Ishikawa (cell line): Measurements from ENCODE around the gene PRSS37.

Source experiments
- CEBPB ChIP-seq: IDR thresholded peaks from 2 replicates; pipeline ENCODE4 v1.6.1; 2012
- CREB1 ChIP-seq: IDR thresholded peaks from 2 replicates; pipeline ENCODE4 v1.6.1; 2012; ENCODE audit warnings: low read depth
- EGR1 ChIP-seq: IDR thresholded peaks from 2 replicates; pipeline ENCODE4 v1.6.1; 2012
- EP300 ChIP-seq: IDR thresholded peaks from 2 replicates; pipeline ENCODE4 v1.6.1; 2012; ENCODE audit warnings: borderline replicate concordance
- FOXM1 ChIP-seq: IDR thresholded peaks from 2 replicates; pipeline ENCODE4 v1.6.1; 2012; ENCODE audit warnings: low read depth, borderline replicate concordance
- NFIC ChIP-seq: IDR thresholded peaks from 2 replicates; pipeline ENCODE4 v1.6.1; 2012
- RAD21 ChIP-seq: IDR thresholded peaks from 2 replicates; pipeline ENCODE4 v1.6.1; 2012; ENCODE audit warnings: low read depth
- TAF1 ChIP-seq: IDR thresholded peaks from 2 replicates; pipeline ENCODE4 v1.6.1; 2012; ENCODE audit warnings: low read depth, mild to moderate bottlenecking
- TCF12 ChIP-seq: IDR thresholded peaks from 2 replicates; pipeline ENCODE4 v1.6.1; 2012; ENCODE audit warnings: low read depth
- TEAD4 ChIP-seq: IDR thresholded peaks from 2 replicates; pipeline ENCODE4 v1.6.1; 2012
- YY1 ChIP-seq: IDR thresholded peaks from 2 replicates; pipeline ENCODE4 v1.6.1; 2012; ENCODE audit warnings: low read depth
- ZBTB7A ChIP-seq: IDR thresholded peaks from 2 replicates; pipeline ENCODE4 v1.6.1; 2012; ENCODE audit warnings: low read depth
- TF ChIP-seq, protein P1 (sequence below): IDR thresholded peaks from 2 replicates; pipeline ENCODE4 v1.6.1; 2012; ENCODE audit warnings: low read depth, mild to moderate bottlenecking
- TF ChIP-seq, protein P2 (sequence below): IDR thresholded peaks from 2 replicates; pipeline ENCODE4 v1.6.1; 2012
- TF ChIP-seq, protein P3 (sequence below): IDR thresholded peaks from 2 replicates; pipeline ENCODE4 v1.6.1; 2012

The PRSS37 gene

DNA sequence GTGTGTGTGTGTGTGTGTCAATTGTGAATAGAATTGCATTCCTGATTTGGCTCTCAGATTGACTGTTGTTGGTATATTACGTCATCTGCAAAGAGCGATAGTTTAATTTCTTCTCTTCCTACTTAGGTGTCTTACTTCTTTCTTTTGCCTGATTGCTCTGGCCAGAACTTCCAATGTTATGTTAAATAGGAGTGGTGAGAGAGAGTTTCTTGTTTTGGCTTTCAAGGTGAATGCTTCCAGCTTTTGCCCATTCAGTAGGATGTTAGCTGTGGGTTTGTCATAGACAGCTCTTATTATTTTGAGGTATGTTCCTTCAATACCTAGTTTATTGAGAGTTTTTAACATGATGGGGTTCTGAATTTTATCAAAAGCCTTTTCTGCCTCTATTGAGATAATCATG is 34.2 kb upstream of the PRSS37 start:
- TF ChIP-seq RAD21 (no peak), TCF12 (no peak), TAF1 (no peak)

DNA sequence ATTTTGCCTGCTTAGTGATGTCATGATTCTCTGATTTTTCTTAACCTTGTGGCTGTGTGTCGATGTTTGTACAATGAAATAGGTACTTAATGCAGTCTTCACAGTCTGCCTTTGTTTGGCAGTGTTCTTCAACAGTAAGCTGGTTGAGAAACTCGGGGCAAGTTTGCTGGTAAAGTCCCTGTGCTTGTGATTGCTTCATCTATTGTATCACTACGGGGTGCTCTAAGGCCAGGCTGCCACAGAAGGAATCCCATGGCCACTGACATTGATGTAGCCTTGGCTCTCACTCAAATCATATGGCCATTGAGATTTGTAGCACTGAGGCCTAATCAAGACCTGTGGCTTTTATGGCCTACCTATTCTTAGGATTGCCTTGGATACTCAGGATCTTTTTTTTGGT is 33.5 kb upstream of the PRSS37 start:
- TF ChIP-seq TAF1 (no peak), ZBTB7A (no peak), CREB1 (no peak), EGR1 (no peak), FOXM1 (no peak), YY1 (no peak), RAD21 (no peak), EP300 (no peak)
- TF ChIP-seq, protein P1, sequence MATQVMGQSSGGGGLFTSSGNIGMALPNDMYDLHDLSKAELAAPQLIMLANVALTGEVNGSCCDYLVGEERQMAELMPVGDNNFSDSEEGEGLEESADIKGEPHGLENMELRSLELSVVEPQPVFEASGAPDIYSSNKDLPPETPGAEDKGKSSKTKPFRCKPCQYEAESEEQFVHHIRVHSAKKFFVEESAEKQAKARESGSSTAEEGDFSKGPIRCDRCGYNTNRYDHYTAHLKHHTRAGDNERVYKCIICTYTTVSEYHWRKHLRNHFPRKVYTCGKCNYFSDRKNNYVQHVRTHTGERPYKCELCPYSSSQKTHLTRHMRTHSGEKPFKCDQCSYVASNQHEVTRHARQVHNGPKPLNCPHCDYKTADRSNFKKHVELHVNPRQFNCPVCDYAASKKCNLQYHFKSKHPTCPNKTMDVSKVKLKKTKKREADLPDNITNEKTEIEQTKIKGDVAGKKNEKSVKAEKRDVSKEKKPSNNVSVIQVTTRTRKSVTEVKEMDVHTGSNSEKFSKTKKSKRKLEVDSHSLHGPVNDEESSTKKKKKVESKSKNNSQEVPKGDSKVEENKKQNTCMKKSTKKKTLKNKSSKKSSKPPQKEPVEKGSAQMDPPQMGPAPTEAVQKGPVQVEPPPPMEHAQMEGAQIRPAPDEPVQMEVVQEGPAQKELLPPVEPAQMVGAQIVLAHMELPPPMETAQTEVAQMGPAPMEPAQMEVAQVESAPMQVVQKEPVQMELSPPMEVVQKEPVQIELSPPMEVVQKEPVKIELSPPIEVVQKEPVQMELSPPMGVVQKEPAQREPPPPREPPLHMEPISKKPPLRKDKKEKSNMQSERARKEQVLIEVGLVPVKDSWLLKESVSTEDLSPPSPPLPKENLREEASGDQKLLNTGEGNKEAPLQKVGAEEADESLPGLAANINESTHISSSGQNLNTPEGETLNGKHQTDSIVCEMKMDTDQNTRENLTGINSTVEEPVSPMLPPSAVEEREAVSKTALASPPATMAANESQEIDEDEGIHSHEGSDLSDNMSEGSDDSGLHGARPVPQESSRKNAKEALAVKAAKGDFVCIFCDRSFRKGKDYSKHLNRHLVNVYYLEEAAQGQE, result no peak
- TF ChIP-seq, protein P2, sequence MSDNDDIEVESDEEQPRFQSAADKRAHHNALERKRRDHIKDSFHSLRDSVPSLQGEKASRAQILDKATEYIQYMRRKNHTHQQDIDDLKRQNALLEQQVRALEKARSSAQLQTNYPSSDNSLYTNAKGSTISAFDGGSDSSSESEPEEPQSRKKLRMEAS, result no peak

DNA sequence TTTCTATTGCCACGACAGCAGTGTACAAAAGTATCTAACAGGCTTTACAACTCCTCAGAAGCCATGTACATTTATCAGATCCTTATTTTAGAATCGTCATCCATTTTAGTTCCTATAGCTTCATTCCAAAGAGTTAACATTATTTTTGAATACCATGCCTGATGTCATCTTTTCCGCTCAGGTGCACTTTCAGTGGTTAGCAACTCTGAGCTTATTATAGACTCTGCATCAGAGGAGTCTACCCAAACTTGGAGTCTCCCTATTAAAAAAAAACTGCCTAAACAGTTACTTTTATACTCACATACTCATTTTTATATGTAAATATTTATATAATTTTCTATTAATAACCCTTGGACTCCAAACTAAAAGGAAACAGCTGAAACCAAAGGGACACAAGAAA is 31.6 kb upstream of the PRSS37 start:
- TF ChIP-seq TCF12, result no peak
- TF ChIP-seq TEAD4, result no peak
- no peak for TF ChIP-seq RAD21
- TF ChIP-seq NFIC, result no peak
- TF ChIP-seq CREB1, result no peak
- TF ChIP-seq EGR1, result no peak
- TF ChIP-seq ZBTB7A, result no peak
- TF ChIP-seq, protein P2, result no peak
- no peak for TF ChIP-seq TAF1
- TF ChIP-seq, protein P1, result no peak
- TF ChIP-seq FOXM1, result no peak
- no peak for TF ChIP-seq EP300

DNA sequence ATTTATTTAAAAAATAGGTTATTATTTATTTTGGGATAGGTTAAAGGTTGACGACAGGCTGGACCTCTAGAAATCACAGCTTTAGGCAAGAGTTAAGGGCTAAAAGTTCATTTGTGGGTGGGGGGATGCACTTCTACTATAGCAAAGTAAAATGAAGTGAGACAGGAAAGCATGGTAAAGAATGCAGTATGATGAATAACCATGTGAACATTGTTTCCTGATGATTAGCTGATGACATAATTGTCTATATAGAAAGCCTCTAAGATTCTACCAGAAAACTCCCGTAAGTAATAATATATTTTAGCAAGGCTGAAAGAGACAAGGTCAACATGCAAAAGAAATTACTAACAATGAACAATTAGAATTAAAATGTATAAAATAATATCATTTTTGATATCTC is 25.7 kb upstream of the PRSS37 start:
- TF ChIP-seq TCF12, result no peak
- TF ChIP-seq TEAD4, result no peak
- TF ChIP-seq, protein P3, sequence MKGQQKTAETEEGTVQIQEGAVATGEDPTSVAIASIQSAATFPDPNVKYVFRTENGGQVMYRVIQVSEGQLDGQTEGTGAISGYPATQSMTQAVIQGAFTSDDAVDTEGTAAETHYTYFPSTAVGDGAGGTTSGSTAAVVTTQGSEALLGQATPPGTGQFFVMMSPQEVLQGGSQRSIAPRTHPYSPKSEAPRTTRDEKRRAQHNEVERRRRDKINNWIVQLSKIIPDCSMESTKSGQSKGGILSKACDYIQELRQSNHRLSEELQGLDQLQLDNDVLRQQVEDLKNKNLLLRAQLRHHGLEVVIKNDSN, result no peak

DNA sequence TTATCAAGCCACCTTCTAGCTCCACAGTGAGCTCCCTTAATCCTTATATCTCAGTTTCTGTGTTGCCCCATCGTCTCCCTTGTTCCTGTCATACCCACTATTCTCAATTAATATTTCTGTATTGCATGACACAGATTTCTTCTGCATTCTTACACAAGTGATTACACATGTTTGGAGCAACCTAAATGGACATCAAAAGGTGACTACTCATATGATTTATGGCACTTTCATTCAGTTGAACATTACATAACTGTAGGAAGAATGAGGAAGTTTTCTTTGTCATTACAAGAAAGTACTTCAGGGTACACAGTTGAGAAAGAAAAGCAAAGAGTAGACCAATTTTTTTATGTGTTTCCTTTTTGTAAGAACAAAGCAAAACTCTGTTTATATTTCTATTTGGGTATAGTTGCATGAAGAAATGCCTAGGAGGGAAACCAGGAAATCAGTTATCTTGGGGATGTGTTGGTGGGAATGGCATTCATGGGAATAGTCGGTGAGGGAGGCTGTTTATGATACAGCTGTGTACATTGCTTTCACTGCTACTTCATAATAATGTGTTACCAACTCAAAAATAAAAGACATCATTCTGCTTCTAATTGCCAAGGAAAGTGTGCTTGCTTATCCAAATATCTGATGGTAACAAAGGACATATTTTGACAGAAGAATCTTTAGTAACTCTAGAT is 23.6 kb upstream of the PRSS37 start:
- TF ChIP-seq, protein P2, result no peak
- TF ChIP-seq TCF12, result no peak
- no peak for TF ChIP-seq FOXM1
- TF ChIP-seq NFIC, result no peak
- TF ChIP-seq, protein P3, result no peak
- no peak for TF ChIP-seq EP300

DNA sequence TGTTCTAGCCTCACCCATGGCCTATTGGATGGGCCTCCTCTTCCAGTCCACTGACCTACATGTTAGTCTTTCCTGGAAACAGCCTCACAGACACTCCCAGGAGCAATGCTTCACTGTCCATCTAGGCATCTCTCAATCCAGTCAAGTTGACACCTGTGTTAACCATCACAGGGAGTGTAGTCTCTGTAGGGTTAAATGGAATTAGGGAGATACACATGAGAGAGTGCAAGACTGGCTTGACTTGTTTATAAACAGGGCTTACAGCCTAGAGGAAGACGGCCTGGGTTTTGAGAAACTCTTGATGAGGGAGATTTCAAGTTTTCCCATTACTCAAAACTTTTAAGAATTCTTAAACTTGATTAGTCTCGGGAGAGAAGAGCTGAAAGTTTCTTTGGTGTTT is 18.9 kb upstream of the PRSS37 start:
- TF ChIP-seq TEAD4 (no peak), RAD21 (no peak), CREB1 (no peak), EP300 (no peak), EGR1 (no peak), CEBPB (no peak), TAF1 (no peak), FOXM1 (no peak), ZBTB7A (no peak)
- TF ChIP-seq, protein P2, result no peak
- TF ChIP-seq, protein P3, result no peak
